Common myeloid progenitor, CD34-positive (primary cell): ENCODE data around the gene PSORS1C1.

ENCODE experiments used
- CTCF ChIA-PET: fragments of 350-600 bp; sonication (Branson Sonifier 250); formaldehyde crosslinking; loops from one replicate; lab custom pipeline; 2021; ENCODE audit warnings: antibody characterized with exemption; lab: Charles Lee
- POLR2A ChIA-PET: fragments of 350-600 bp; sonication (Branson Sonifier 250); formaldehyde crosslinking; loops from one replicate; lab custom pipeline; 2021; ENCODE audit warnings: antibody characterized with exemption; lab: Charles Lee
- DNase-seq, 3 donors: peaks; one replicate each; pipeline versions ENCODE4 v3.0.0 to v3.0.0-alpha.2; 2013
- H3K27ac ChIP-seq, 2 experiments: 1 replicate in 1 of 2; 2 replicates in 1 of 2; pipeline ENCODE4 v1.7.0; 2013; ENCODE audit warnings: inconsistent platforms in 2 of 2, low read length in 2 of 2, mild to moderate bottlenecking in 2 of 2, low read depth in 1 of 2, moderate library complexity in 1 of 2; ENCODE audit not compliant: severe bottlenecking in 2 of 2, insufficient read depth in 1 of 2, poor library complexity in 1 of 2
- H3K27me3 ChIP-seq, 5 experiments: replicated peaks in 2 of 5; 1 replicate in 3 of 5; 2 replicates in 2 of 5; pipeline versions ENCODE4 v1.6.1 to v1.7.0; 2013; ENCODE audit warnings: low read length in 4 of 5, mild to moderate bottlenecking in 2 of 5, moderate library complexity in 2 of 5, inconsistent platforms in 1 of 5; ENCODE audit not compliant: insufficient read depth in 5 of 5, control insufficient read depth in 4 of 5
- H3K36me3 ChIP-seq, 4 experiments: 1 replicate in 2 of 4; 2 replicates in 2 of 4; pipeline versions ENCODE4 v1.6.1 to v1.7.0; 2013; ENCODE audit warnings: low read length in 3 of 4, control low read depth in 1 of 4, mild to moderate bottlenecking in 1 of 4; ENCODE audit not compliant: control insufficient read depth in 4 of 4, insufficient read depth in 4 of 4
- H3K4me1 ChIP-seq, 4 experiments: 1 replicate in 3 of 4; 2 replicates in 1 of 4; pipeline versions ENCODE4 v1.6.1 to v1.7.1; 2013; ENCODE audit warnings: low read length in 3 of 4, mild to moderate bottlenecking in 3 of 4, control low read depth in 1 of 4, inconsistent platforms in 1 of 4, moderate library complexity in 1 of 4; ENCODE audit not compliant: control insufficient read depth in 4 of 4, insufficient read depth in 4 of 4; ENCODE audit errors: control extremely low read depth in 1 of 4
- H3K4me3 ChIP-seq, 7 experiments: 1 replicate in 4 of 7; 2 replicates in 3 of 7; pipeline versions ENCODE4 v1.5.1 to v1.7.0; 2013; ENCODE audit warnings: mild to moderate bottlenecking in 7 of 7, low read length in 6 of 7, moderate library complexity in 6 of 7, inconsistent platforms in 2 of 7, low read depth in 2 of 7, control low read depth in 1 of 7; ENCODE audit not compliant: insufficient read depth in 4 of 7, control insufficient read depth in 1 of 7; ENCODE audit errors: extremely low read depth in 1 of 7
- H3K9me3 ChIP-seq, 5 experiments: 1 replicate in 4 of 5; 2 replicates in 1 of 5; pipeline versions ENCODE4 v1.6.1 to v1.7.1; 2013; ENCODE audit warnings: low read length in 4 of 5, mild to moderate bottlenecking in 2 of 5, inconsistent platforms in 1 of 5, low read depth in 1 of 5, moderate library complexity in 1 of 5; ENCODE audit not compliant: control insufficient read depth in 4 of 5, insufficient read depth in 2 of 5; ENCODE audit errors: control extremely low read depth in 1 of 5
- WGBS: methylation state at CpG from one replicate; pipeline ENCODE4 v1.1.5; 2013; ENCODE audit not compliant: insufficient coverage; 5-methylcytosine and 5-hydroxymethylcytosine counted together

The PSORS1C1 gene

GRCh38 chr6:31142361-31142761 is 27.8 kb downstream of the PSORS1C1 start:
- 88% methylated on average over 2 of the region's 2 CpGs for WGBS
- ChIA-PET CTCF (interaction anchor here (0.6 to 1.9 kb wide), 5 partner anchors 11 to 55 kb away, joined by 3 to 8 read pairs (median 3); no protein-coding TSS in a partner anchor), POLR2A (no interaction called here)
- Histone ChIP-seq H3K27me3 (no peaks in the 10 kb centered on the region), H3K27ac (no peak overlapping the region), H3K36me3 (peaks cover 3 to 33% (median 21%) of the 10 kb centered on the region in 4 experiments), H3K4me3 (no peak overlapping the region), H3K4me1 (peaks cover 0 to 7% (median 4%) of the 10 kb centered on the region in 4 experiments), H3K9me3 (no peaks in the 10 kb centered on the region)
- DNase-seq, result no peak

- Histone ChIP-seq H3K27me3 (no peaks in the 10 kb centered on the region), H3K36me3 (peaks cover 3 to 36% (median 22%) of the 10 kb centered on the region in 4 experiments), H3K4me1 (no peaks in the 10 kb centered on the region), H3K9me3 (no peaks in the 10 kb centered on the region), H3K4me3 (no peak overlapping the region), H3K27ac (no peak overlapping the region)
- POLR2A ChIA-PET, result no interaction called here
- no peak for DNase-seq
- WGBS, result 93% methylated on average over 11 of the region's 11 CpGs
- CTCF ChIA-PET, result interaction anchor here (0.9 to 2.1 kb wide), 3 partner anchors 14 to 54 kb away, joined by 3 to 6 read pairs (median 4); partner anchors contain the start of gene CCHCR1
These were observed 28.5 kb downstream of the PSORS1C1 start for GRCh38 chr6:31143148-31143547.

GRCh38 chr6:31144296-31144969 is 29.8 kb downstream of the PSORS1C1 start:
- Histone ChIP-seq H3K4me3 (no peak overlapping the region), H3K4me1 (no peaks in the 10 kb centered on the region), H3K27ac (no peak overlapping the region), H3K36me3 (peaks cover 3 to 44% (median 23%) of the 10 kb centered on the region in 4 experiments), H3K9me3 (no peaks in the 10 kb centered on the region), H3K27me3 (no peaks in the 10 kb centered on the region)
- no peak for DNase-seq
- POLR2A ChIA-PET, result no interaction called here
- CTCF ChIA-PET, result interaction anchor here (1.1 to 2.1 kb wide), 2 partner anchors 13 to 53 kb away, joined by 4 to 6 read pairs; partner anchors contain the start of gene CCHCR1
- WGBS, result 97% methylated on average over 17 of the region's 18 CpGs

GRCh38 chr6:31144970-31145340 is 30.4 kb downstream of the PSORS1C1 start:
- Histone ChIP-seq H3K9me3 (no peaks in the 10 kb centered on the region), H3K27ac (no peak overlapping the region), H3K36me3 (peaks cover 3 to 49% (median 26%) of the 10 kb centered on the region in 4 experiments), H3K4me1 (no peaks in the 10 kb centered on the region), H3K27me3 (no peaks in the 10 kb centered on the region), H3K4me3 (no peak overlapping the region)
- WGBS, result 73% methylated on average over 6 of the region's 11 CpGs
- no peak for DNase-seq
- POLR2A ChIA-PET, result no interaction called here
- CTCF ChIA-PET, result interaction anchor here (0.7 to 2.1 kb wide), 3 partner anchors 19 to 52 kb away, joined by 3 to 6 read pairs (median 3); no protein-coding TSS in a partner anchor

- no peak overlapping the region for H3K27ac ChIP-seq
- H3K9me3 ChIP-seq, result no peaks in the 10 kb centered on the region
- H3K27me3 ChIP-seq, result no peaks in the 10 kb centered on the region
- WGBS, result 100% methylated on average over 9 of the region's 10 CpGs
- H3K4me3 ChIP-seq, result no peak overlapping the region
- ChIA-PET POLR2A (no interaction called here), CTCF (interaction anchor here (0.7 to 1.2 kb wide), 2 partner anchors 18 to 47 kb away, joined by 3 read pairs; no protein-coding TSS in a partner anchor)
- peaks cover 3 to 53% (median 30%) of the 10 kb centered on the region in 4 experiments for H3K36me3 ChIP-seq
- no peaks in the 10 kb centered on the region for H3K4me1 ChIP-seq
- no peak for DNase-seq
These were observed 30.8 kb downstream of the PSORS1C1 start for GRCh38 chr6:31145386-31145785.

- H3K36me3 ChIP-seq, result peaks cover 4 to 47% (median 29%) of the 10 kb centered on the region in 4 experiments
- no peak for DNase-seq
- POLR2A ChIA-PET, result no interaction called here
- 98% methylated on average over 6 of the region's 6 CpGs for whole genome bisulfite sequencing
- no peaks in the 10 kb centered on the region for H3K27me3 ChIP-seq
- no peaks in the 10 kb centered on the region for H3K4me1 ChIP-seq
- no peaks in the 10 kb centered on the region for H3K9me3 ChIP-seq
- CTCF ChIA-PET, result interaction anchor here (1.1 to 1.6 kb wide), 2 partner anchors 9 to 217 kb away, joined by 3 to 4 read pairs; partner anchors contain the start of gene TCF19
- no peak overlapping the region for H3K27ac ChIP-seq
- no peak overlapping the region for H3K4me3 ChIP-seq
These were observed 35.3 kb downstream of the PSORS1C1 start for GRCh38 chr6:31149827-31150447.

GRCh38 chr6:31152781-31153180 is 38.2 kb downstream of the PSORS1C1 start:
- POLR2A ChIA-PET, result no interaction called here
- Histone ChIP-seq H3K36me3 (peaks cover 4 to 45% (median 31%) of the 10 kb centered on the region in 4 experiments), H3K27me3 (no peaks in the 10 kb centered on the region), H3K4me3 (no peak overlapping the region), H3K27ac (no peak overlapping the region), H3K9me3 (no peaks in the 10 kb centered on the region), H3K4me1 (peaks cover 0 to 6% (median 5%) of the 10 kb centered on the region in 4 experiments)
- WGBS, result 100% methylated on average over 7 of the region's 7 CpGs
- CTCF ChIA-PET, result no interaction called here
- no peak for DNase-seq
